ENCODE results near the gene KLF7. TPM values are rescaled to one million over a fixed set of nuclear protein-coding genes. Genes with fewer than 3 reads are reported as not detected.

The KLF7 gene
- total RNA-seq, 2 experiments from 2014 or later = 90.1 to 96.9 TPM

DNA sequence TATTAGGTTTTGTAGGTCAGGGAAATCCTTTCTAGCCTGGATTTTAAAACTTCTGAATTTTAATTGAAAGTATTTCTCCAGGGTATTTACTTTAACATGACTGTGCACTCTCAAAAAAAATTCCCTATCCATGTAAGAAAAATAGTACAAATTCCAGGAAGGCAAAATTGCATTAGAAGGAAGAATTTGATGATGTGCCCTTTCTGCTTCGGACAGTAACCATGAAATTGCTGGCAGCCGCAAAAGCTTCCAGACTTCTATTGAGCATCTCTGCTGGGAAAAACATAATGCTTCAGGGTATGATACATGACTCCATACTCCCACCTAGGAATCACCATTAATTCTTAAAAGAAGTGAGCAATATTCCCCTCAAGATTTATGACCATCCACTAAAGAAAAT lies 17.2 kb upstream of the KLF7 start:
- Mint-ChIP-seq H3K9me3 (peaks cover 3% of the 10 kb centered on the region), H3K27me3 (no peaks in the 10 kb centered on the region), H3K27ac (no peak overlapping the region), H3K4me3 (no peak overlapping the region), H3K36me3 (ENCODE audit: low read depth) (no peaks in the 10 kb centered on the region), H3K4me1 (ENCODE audit: low read depth) (no peaks in the 10 kb centered on the region)
- Histone ChIP-seq H3K4me3 (ENCODE audit: low read length) (no peak overlapping the region), H3K27me3 (ENCODE audit: control insufficient read depth in 1 of 2, insufficient read depth in 2 of 2, low read length in 2 of 2) (no peaks in the 10 kb centered on the region), H3K4me1 (ENCODE audit: insufficient read depth, low read length) (no peaks in the 10 kb centered on the region), H3K9me3 (ENCODE audit: control insufficient read depth in 1 of 2, insufficient read depth in 1 of 2, low read length in 2 of 2) (peaks cover 0 to 10% of the 10 kb centered on the region in 2 experiments), H3K27ac (ENCODE audit: low read depth in 1 of 2, low read length in 2 of 2) (no peak overlapping the region), H3K36me3 (ENCODE audit: insufficient read depth, low read length) (no peaks in the 10 kb centered on the region)
- intact Hi-C loops (cut with DNase I, micrococcal nuclease) = no loop called here
- ATAC-seq (ENCODE audit: poor library complexity) = no peak
- ChIA-PET CTCF (no interaction called here), POLR2A (no interaction called here)
- DNase-seq = no peak
- TF ChIP-seq, protein P1, sequence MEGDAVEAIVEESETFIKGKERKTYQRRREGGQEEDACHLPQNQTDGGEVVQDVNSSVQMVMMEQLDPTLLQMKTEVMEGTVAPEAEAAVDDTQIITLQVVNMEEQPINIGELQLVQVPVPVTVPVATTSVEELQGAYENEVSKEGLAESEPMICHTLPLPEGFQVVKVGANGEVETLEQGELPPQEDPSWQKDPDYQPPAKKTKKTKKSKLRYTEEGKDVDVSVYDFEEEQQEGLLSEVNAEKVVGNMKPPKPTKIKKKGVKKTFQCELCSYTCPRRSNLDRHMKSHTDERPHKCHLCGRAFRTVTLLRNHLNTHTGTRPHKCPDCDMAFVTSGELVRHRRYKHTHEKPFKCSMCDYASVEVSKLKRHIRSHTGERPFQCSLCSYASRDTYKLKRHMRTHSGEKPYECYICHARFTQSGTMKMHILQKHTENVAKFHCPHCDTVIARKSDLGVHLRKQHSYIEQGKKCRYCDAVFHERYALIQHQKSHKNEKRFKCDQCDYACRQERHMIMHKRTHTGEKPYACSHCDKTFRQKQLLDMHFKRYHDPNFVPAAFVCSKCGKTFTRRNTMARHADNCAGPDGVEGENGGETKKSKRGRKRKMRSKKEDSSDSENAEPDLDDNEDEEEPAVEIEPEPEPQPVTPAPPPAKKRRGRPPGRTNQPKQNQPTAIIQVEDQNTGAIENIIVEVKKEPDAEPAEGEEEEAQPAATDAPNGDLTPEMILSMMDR (IDR thresholded peaks at IDR 0.05) = no peak

DNA sequence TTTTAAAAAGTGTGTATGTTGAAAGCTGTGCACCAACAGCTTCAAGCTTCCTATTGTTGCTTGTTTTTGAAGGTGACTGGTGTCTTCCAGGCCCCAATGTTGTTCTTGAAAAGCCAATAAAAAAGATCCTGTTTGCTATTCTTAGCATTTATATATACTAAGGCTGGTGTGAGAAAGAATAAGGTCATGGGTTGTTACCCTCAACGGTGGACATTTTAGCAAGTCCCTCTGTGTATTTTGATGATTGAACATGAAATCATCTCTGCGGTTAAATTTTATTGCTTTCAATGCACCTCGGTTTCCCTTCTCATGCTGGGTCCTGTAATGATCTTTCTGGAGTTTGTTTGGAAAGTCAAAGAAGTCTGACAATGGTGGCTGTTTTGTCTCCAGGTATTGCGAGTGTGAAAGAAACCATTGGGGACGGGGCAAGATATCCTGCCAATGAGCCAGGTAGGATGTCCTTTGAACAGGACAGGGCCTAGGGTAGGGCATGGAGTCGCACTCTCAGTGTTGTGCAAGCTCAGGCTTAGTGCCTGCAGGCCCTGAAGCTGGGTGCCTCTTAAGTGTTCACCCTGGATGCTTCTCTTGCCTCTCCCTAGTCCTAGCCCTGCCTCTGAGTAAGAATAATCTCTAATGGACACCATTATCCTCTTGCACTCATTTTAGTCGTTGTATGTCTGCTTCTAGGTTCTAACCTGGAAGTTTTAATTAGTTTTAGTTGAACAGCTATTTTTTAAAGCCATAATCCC lies 16.0 kb upstream of the KLF7 start:
- Mint-ChIP-seq H3K27ac (no peak overlapping the region), H3K4me3 (no peak overlapping the region), H3K27me3 (no peaks in the 10 kb centered on the region), H3K9me3 (no peaks in the 10 kb centered on the region), H3K4me1 (ENCODE audit: low read depth) (no peaks in the 10 kb centered on the region), H3K36me3 (ENCODE audit: low read depth) (no peaks in the 10 kb centered on the region)
- no peaks in the 10 kb centered on the region for H3K4me1 ChIP-seq (ENCODE audit: insufficient read depth, low read length)
- peaks cover 0 to 5% of the 10 kb centered on the region in 2 experiments for H3K9me3 ChIP-seq (ENCODE audit: control insufficient read depth in 1 of 2, insufficient read depth in 1 of 2, low read length in 2 of 2)
- no peaks in the 10 kb centered on the region for H3K27me3 ChIP-seq (ENCODE audit: control insufficient read depth in 1 of 2, insufficient read depth in 2 of 2, low read length in 2 of 2)
- ChIA-PET POLR2A (no interaction called here), CTCF (no interaction called here)
- ATAC-seq (ENCODE audit: poor library complexity) (no peak), DNase-seq (no peak)
- intact Hi-C loops (cut with DNase I, micrococcal nuclease) = no loop called here
- TF ChIP-seq, protein P1 (IDR thresholded peaks at IDR 0.05) = no peak
- no peak overlapping the region for H3K4me3 ChIP-seq (ENCODE audit: low read length)
- no peak overlapping the region for H3K27ac ChIP-seq (ENCODE audit: low read depth in 1 of 2, low read length in 2 of 2)
- no peaks in the 10 kb centered on the region for H3K36me3 ChIP-seq (ENCODE audit: insufficient read depth, low read length)

DNA sequence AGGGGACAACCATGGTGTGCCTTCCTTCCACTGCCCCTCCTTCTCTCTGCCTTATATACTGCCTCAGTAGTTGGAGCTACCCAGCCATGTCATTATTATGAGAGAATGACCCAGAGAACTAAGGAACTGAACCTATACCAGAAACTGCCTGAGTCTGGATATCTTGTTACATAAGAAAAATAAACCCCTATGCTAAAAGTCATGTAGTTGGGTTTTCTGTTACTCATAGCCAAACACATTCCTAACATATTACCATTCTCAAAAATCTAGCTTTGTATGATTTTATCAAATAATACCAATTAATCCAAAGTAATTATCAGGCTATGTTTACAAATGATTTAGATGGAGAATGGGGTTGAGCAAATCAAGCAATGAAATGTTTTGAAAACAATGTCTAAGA lies 15.0 kb upstream of the KLF7 start:
- H3K9me3 Mint-ChIP-seq = no peaks in the 10 kb centered on the region
- POLR2A ChIA-PET = no interaction called here

More for the DNA sequence above, 15.0 kb upstream of the KLF7 start:
- H3K4me1 Mint-ChIP-seq (ENCODE audit: low read depth) = no peaks in the 10 kb centered on the region
- no peaks in the 10 kb centered on the region for H3K4me1 ChIP-seq (ENCODE audit: insufficient read depth, low read length)
- no peak overlapping the region for H3K4me3 ChIP-seq (ENCODE audit: low read length)
- CTCF ChIA-PET = no interaction called here
- no peaks in the 10 kb centered on the region for H3K36me3 Mint-ChIP-seq (ENCODE audit: low read depth)
- no peak overlapping the region for H3K4me3 Mint-ChIP-seq
- no peaks in the 10 kb centered on the region for H3K27me3 ChIP-seq (ENCODE audit: control insufficient read depth in 1 of 2, insufficient read depth in 2 of 2, low read length in 2 of 2)
- no peaks in the 10 kb centered on the region for H3K27me3 Mint-ChIP-seq
- ATAC-seq (ENCODE audit: poor library complexity) = no peak
- TF ChIP-seq, protein P1 (IDR thresholded peaks at IDR 0.05) = no peak
- no peak for DNase-seq
- intact Hi-C loops (cut with DNase I, micrococcal nuclease) = no loop called here
- H3K36me3 ChIP-seq (ENCODE audit: insufficient read depth, low read length) = no peaks in the 10 kb centered on the region
- H3K27ac Mint-ChIP-seq = no peak overlapping the region
- H3K9me3 ChIP-seq (ENCODE audit: control insufficient read depth in 1 of 2, insufficient read depth in 1 of 2, low read length in 2 of 2) = no peaks in the 10 kb centered on the region
- no peak overlapping the region for H3K27ac ChIP-seq (ENCODE audit: low read depth in 1 of 2, low read length in 2 of 2)
